ENCODE data around the gene LMNB1. TPM values are rescaled to one million over a fixed set of nuclear protein-coding genes. Genes with fewer than 3 reads are reported as not detected.

The LMNB1 gene
- total and polyA plus RNA-seq, 8 donors = 0.72 to 7.5 (median 3.8) TPM

DNA sequence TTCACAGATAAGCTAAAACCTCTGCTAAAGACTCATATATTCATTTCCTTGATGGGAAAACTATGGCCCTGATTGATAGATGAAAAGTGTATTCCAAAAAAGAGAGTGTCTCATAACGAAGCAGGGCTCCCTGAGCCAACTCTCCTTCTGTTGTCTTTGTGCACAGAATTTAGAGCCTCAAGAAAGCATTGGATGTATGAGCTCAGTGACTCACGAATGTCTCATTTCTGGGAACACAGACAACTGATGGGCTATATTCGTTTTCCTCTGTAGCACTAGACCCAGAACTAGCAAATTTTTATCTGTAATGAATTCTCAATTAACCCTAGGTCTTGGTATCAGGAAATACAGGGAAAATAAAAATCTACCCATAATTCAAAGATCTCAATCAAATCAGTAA, 88.4 kb downstream of the LMNB1 start:
- FAIRE-seq = no peak
- TF ChIP-seq, protein P1, sequence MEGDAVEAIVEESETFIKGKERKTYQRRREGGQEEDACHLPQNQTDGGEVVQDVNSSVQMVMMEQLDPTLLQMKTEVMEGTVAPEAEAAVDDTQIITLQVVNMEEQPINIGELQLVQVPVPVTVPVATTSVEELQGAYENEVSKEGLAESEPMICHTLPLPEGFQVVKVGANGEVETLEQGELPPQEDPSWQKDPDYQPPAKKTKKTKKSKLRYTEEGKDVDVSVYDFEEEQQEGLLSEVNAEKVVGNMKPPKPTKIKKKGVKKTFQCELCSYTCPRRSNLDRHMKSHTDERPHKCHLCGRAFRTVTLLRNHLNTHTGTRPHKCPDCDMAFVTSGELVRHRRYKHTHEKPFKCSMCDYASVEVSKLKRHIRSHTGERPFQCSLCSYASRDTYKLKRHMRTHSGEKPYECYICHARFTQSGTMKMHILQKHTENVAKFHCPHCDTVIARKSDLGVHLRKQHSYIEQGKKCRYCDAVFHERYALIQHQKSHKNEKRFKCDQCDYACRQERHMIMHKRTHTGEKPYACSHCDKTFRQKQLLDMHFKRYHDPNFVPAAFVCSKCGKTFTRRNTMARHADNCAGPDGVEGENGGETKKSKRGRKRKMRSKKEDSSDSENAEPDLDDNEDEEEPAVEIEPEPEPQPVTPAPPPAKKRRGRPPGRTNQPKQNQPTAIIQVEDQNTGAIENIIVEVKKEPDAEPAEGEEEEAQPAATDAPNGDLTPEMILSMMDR (IDR thresholded peaks at IDR 0.05) = no peak
- peak in 1 of 4 donors; percentile 37 for ATAC-seq
- no peaks in the 10 kb centered on the region for H3K4me1 ChIP-seq
- intact Hi-C loops (cut with DNase I) = no loop called here
- H3K27ac ChIP-seq = no peak overlapping the region
- no peaks in the 10 kb centered on the region for H3K27me3 ChIP-seq
- no peak overlapping the region for H3K4me3 ChIP-seq
- H3K9me3 ChIP-seq = no peaks in the 10 kb centered on the region
- no peaks in the 10 kb centered on the region for H3K36me3 ChIP-seq
- DNase-seq = no peak
- WGBS, 2 donors = 48 to 63% methylated on average over 3 of the region's 3 CpGs

- ATAC-seq (no peak), DNase-seq (no peak), FAIRE-seq (no peak)
- Histone ChIP-seq H3K27me3 (no peaks in the 10 kb centered on the region), H3K9me3 (no peaks in the 10 kb centered on the region), H3K4me1 (no peaks in the 10 kb centered on the region), H3K4me3 (no peak overlapping the region), H3K27ac (no peak overlapping the region), H3K36me3 (no peaks in the 10 kb centered on the region)
- TF ChIP-seq, protein P1 (IDR thresholded peaks at IDR 0.05) = no peak
- WGBS, 2 donors = 84 to 92% methylated on average over 8 of the region's 8 CpGs
- intact Hi-C loops (cut with DNase I) = no loop called here
Observed at GRCh38 chr5:126866851-126867636, 90.1 kb downstream of the LMNB1 start.

- no peaks in the 10 kb centered on the region for H3K4me1 ChIP-seq
- TF ChIP-seq, protein P1 (IDR thresholded peaks at IDR 0.05) = no peak
- intact Hi-C loops (cut with DNase I) = no loop called here
- WGBS, 2 donors = 77 to 83% methylated on average over 11 of the region's 11 CpGs
- FAIRE-seq (no peak), ATAC-seq (no peak), DNase-seq (no peak)
- H3K9me3 ChIP-seq = no peaks in the 10 kb centered on the region
- H3K27ac ChIP-seq = no peak overlapping the region
- H3K36me3 ChIP-seq = no peaks in the 10 kb centered on the region
- H3K27me3 ChIP-seq = no peaks in the 10 kb centered on the region
- H3K4me3 ChIP-seq = no peak overlapping the region
Observed at GRCh38 chr5:126868338-126869004, 91.5 kb downstream of the LMNB1 start.

DNA sequence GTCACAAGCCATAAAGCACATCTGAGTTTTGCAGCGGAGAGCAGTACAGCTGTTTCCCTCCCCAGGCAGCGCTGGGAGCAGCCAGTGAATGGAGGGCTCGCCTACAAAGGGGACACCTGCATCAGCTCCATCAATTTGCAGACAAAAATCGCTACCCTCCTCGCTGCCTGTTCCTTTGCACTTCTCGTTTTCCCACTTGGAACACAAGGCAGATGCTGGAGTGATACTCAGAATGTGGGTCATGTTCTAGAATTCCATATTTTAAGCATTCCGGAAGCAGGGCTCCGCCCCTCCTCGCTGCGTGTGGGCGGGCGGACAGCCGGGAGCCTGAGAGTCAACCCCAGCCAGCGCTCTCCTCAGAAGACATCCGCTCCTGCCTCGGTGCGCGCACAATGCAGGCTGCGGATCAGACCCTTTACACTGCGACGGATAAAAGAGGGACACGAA, 92.1 kb downstream of the LMNB1 start:
- WGBS, 2 donors = 61 to 68% methylated on average over 21 to 22 of the region's 22 CpGs
- Histone ChIP-seq H3K27ac (no peak overlapping the region), H3K27me3 (no peaks in the 10 kb centered on the region), H3K4me1 (no peaks in the 10 kb centered on the region), H3K36me3 (no peaks in the 10 kb centered on the region), H3K4me3 (no peak overlapping the region), H3K9me3 (no peaks in the 10 kb centered on the region)
- DNase-seq (no peak), ATAC-seq (peak in 3 of 4 donors; percentile 48 to 53 (median 52)), FAIRE-seq (no peak)
- TF ChIP-seq, protein P1 (IDR thresholded peaks at IDR 0.05) = no peak
- intact Hi-C loops (cut with DNase I) = no loop called here

GRCh38 chr5:126871441-126871840, 94.5 kb downstream of the LMNB1 start:
- no peaks in the 10 kb centered on the region for H3K36me3 ChIP-seq
- no peaks in the 10 kb centered on the region for H3K27me3 ChIP-seq
- TF ChIP-seq, protein P1 (IDR thresholded peaks at IDR 0.05) = no peak
- H3K4me3 ChIP-seq = no peak overlapping the region
- H3K9me3 ChIP-seq = no peaks in the 10 kb centered on the region
- H3K27ac ChIP-seq = no peak overlapping the region
- no peak for ATAC-seq
- H3K4me1 ChIP-seq = no peaks in the 10 kb centered on the region
- intact Hi-C loops (cut with DNase I) = no loop called here
- 93 to 95% methylated on average over 6 of the region's 6 CpGs for whole genome bisulfite sequencing, 2 donors
- no peak for DNase-seq
- FAIRE-seq = no peak
